Fibroblast of lung (primary cell): ENCODE measurements around the gene PLAAT4. TPM values are rescaled to one million over a fixed set of nuclear protein-coding genes. Genes with fewer than 3 reads are reported as not detected.
"Not testable (repeated sequence)": the region's sequence is repeated elsewhere in the genome, so short reads cannot be mapped to it uniquely, and the experiment has no call there.

Experiments
- DNase-seq, 2 donors: peaks; one replicate each; pipeline versions ENCODE4 v3.0.0 to v3.0.0-alpha.2; 2010; ENCODE audit warnings: low read depth in 2 of 2
- H2AFZ ChIP-seq: 2 replicates; pipeline ENCODE4 v1.5.1; 2012; ENCODE audit warnings: low read length, control low read depth, inconsistent platforms
- H3K27ac ChIP-seq: 2 replicates; pipeline ENCODE4 v1.5.1; 2011; ENCODE audit warnings: low read length, control low read depth; ENCODE audit not compliant: insufficient read depth
- H3K27me3 ChIP-seq: 2 replicates; pipeline ENCODE4 v1.5.1; 2011; ENCODE audit warnings: mild to moderate bottlenecking, low read length; ENCODE audit not compliant: control insufficient read depth, insufficient read depth
- H3K36me3 ChIP-seq: 2 replicates; pipeline ENCODE4 v1.5.1; 2011; ENCODE audit warnings: low read length; ENCODE audit not compliant: control insufficient read depth, insufficient read depth
- H3K4me1 ChIP-seq: 2 replicates; pipeline ENCODE4 v1.5.1; 2011; ENCODE audit warnings: low read length; ENCODE audit not compliant: control insufficient read depth, insufficient read depth; ENCODE audit errors: extremely low read depth
- H3K4me2 ChIP-seq: 2 replicates; pipeline ENCODE4 v1.5.1; 2011; ENCODE audit warnings: low read length, control low read depth; ENCODE audit not compliant: insufficient read depth; ENCODE audit errors: extremely low read depth
- H3K4me3 ChIP-seq, 4 experiments: fragments of 200-600 bp in 1 of 4; sonication (generic) in 1 of 4; replicated peaks in 1 of 4; 2 replicates each; pipeline ENCODE4 v1.5.1; 2011 to 2016; ENCODE audit warnings: low read length in 4 of 4, low read depth in 3 of 4, mild to moderate bottlenecking in 3 of 4, control low read depth in 2 of 4, inconsistent platforms in 1 of 4, mixed read lengths in 1 of 4; ENCODE audit not compliant: insufficient read depth in 1 of 4; ENCODE audit errors: control extremely low read depth in 1 of 4
- H3K79me2 ChIP-seq: 2 replicates; pipeline ENCODE4 v1.5.1; 2012; ENCODE audit warnings: mild to moderate bottlenecking, low read length, inconsistent platforms; ENCODE audit not compliant: control insufficient read depth, insufficient read depth
- H3K9ac ChIP-seq: 2 replicates; pipeline ENCODE4 v1.5.1; 2011; ENCODE audit warnings: mild to moderate bottlenecking, low read length, control low read depth; ENCODE audit not compliant: insufficient read depth
- H3K9me3 ChIP-seq: 2 replicates; pipeline ENCODE4 v1.5.1; 2012; ENCODE audit warnings: low read depth, low read length; ENCODE audit not compliant: control insufficient read depth, insufficient read depth
- H4K20me1 ChIP-seq: 2 replicates; pipeline ENCODE4 v1.5.1; 2011; ENCODE audit warnings: low read length; ENCODE audit not compliant: control insufficient read depth, insufficient read depth; ENCODE audit errors: extremely low read depth
- EZH2 ChIP-seq: IDR thresholded peaks from 2 replicates; pipeline ENCODE4 v1.5.1; 2012; ENCODE audit warnings: low read length, control low read depth, mild to moderate bottlenecking; ENCODE audit errors: missing control alignments
- polyA plus RNA-seq, 2 donors: library from polyadenylated mRNA; depleted of rRNA in 1 of 2; stranded (reverse) in 1 of 2; unstranded in 1 of 2; fragments of >200 nt; gene quantifications; 2 replicates each; pipeline ENCODE4 v1.2.1, GENCODE V29; 2011 to 2012; ENCODE audit warnings: missing spikeins in 1 of 2
- total RNA-seq: library from RNA; depleted of rRNA; stranded (reverse); fragments of >200 nt; gene quantifications from 2 replicates; pipeline ENCODE4 v1.2.1, GENCODE V29; 2014
- TF ChIP-seq, protein P1 (sequence below), 2 donors: IDR thresholded peaks in 1 of 2; conservative IDR thresholded peaks in 1 of 2; 1 replicate in 1 of 2; 2 replicates in 1 of 2; pipeline ENCODE4 v1.5.1; 2011 to 2012; ENCODE audit warnings: low read length in 2 of 2, control low read depth in 1 of 2, inconsistent platforms in 1 of 2, low read depth in 1 of 2, mild to moderate bottlenecking in 1 of 2

Gene PLAAT4
- total and polyA plus RNA-seq, 2 donors (not counting 1 experiment from before 2014, with no cell fraction given) = 47.4 to 85.7 TPM

DNA sequence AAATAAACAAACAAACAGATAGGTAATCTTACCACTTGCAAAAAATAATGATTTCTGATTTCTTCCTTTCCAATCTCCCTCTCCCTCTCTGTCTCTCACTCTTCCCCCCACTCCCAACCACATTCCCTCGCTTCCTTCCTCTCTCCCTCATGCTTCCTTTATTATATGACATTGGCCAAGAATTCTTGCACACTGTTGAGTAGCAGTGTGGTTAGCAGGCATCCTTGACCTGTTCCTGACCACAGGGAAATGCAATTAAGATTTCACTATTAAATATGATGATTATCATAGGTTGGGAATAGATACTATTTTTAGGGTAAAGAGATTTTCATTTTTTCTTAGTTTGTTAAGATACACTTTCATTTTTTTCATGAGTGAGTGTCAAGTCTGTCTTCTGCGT lies 14.7 kb upstream of the PLAAT4 start:
- Histone ChIP-seq H3K4me2 (no peak overlapping the region), H3K36me3 (no peaks in the 10 kb centered on the region), H4K20me1 (no peaks in the 10 kb centered on the region), H3K79me2 (no peaks in the 10 kb centered on the region), H3K9me3 (no peaks in the 10 kb centered on the region), H3K27me3 (no peaks in the 10 kb centered on the region), H3K4me1 (peaks cover 2% of the 10 kb centered on the region), H3K27ac (no peak overlapping the region), H3K4me3 (no peak overlapping the region), H2AFZ (no peak overlapping the region), H3K9ac (no peak overlapping the region)
- DNase-seq = peak in 1 of 2 donors; percentile 51
- TF ChIP-seq EZH2 = no peak
- TF ChIP-seq, protein P1, sequence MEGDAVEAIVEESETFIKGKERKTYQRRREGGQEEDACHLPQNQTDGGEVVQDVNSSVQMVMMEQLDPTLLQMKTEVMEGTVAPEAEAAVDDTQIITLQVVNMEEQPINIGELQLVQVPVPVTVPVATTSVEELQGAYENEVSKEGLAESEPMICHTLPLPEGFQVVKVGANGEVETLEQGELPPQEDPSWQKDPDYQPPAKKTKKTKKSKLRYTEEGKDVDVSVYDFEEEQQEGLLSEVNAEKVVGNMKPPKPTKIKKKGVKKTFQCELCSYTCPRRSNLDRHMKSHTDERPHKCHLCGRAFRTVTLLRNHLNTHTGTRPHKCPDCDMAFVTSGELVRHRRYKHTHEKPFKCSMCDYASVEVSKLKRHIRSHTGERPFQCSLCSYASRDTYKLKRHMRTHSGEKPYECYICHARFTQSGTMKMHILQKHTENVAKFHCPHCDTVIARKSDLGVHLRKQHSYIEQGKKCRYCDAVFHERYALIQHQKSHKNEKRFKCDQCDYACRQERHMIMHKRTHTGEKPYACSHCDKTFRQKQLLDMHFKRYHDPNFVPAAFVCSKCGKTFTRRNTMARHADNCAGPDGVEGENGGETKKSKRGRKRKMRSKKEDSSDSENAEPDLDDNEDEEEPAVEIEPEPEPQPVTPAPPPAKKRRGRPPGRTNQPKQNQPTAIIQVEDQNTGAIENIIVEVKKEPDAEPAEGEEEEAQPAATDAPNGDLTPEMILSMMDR (conservative IDR thresholded peaks at IDR 0.05 in 1 of 2, IDR thresholded peaks at IDR 0.05 in 1 of 2; ENCODE audit: low read depth in 1 of 2, low read length in 2 of 2) = no peak

DNA sequence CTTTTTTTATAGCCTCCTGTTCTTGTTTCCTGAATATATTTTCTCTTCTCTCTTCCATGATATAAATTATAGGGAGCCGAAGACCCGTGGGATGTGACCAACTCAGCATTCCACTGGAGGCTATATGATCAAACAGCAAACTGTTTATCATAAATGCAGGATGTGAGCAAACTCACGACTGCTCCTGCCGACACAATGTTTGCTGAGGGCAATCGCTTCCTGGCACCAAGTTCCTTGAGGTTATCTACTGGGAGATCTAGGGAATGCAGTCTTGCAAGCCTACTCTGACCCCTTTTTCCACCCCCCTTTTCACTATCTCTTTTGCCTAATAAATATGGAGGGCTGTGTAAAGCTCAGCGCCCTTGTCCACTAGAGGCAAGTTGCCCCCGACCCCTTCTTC lies 13.5 kb upstream of the PLAAT4 start:
- H3K9me3 ChIP-seq = no peaks in the 10 kb centered on the region
- no peak overlapping the region for H3K4me2 ChIP-seq
- H3K27me3 ChIP-seq = no peaks in the 10 kb centered on the region
- no peak for TF ChIP-seq EZH2
- TF ChIP-seq, protein P1 (conservative IDR thresholded peaks at IDR 0.05 in 1 of 2, IDR thresholded peaks at IDR 0.05 in 1 of 2; ENCODE audit: low read depth in 1 of 2, low read length in 2 of 2) = no peak
- peaks cover 2% of the 10 kb centered on the region for H3K4me1 ChIP-seq
- H2AFZ ChIP-seq = no peak overlapping the region
- no peaks in the 10 kb centered on the region for H4K20me1 ChIP-seq
- DNase-seq = no peak
- no peak overlapping the region for H3K4me3 ChIP-seq
- H3K36me3 ChIP-seq = no peaks in the 10 kb centered on the region
- H3K9ac ChIP-seq = no peak overlapping the region
- H3K27ac ChIP-seq = no peak overlapping the region
- no peaks in the 10 kb centered on the region for H3K79me2 ChIP-seq

DNA sequence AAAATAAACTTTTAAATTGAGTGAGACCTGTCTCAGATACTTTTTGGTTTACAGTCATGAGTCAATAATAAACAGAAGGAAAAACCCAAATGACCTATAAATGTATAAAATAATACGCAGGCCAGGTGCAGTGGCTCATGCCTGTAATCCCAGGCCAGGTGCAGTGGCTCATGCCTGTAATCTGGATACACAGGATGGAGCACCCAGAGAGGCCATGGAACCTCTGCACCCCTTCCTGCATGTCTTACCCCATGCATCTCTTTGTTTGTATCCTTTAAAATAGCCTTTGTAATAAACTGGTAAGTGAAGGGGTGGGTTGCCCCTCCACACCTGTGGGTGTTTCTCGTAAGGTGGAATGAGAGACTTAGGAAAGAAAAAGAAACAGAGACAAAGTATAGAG lies 8.9 kb upstream of the PLAAT4 start:
- TF ChIP-seq, protein P1 (conservative IDR thresholded peaks at IDR 0.05 in 1 of 2, IDR thresholded peaks at IDR 0.05 in 1 of 2; ENCODE audit: low read depth in 1 of 2, low read length in 2 of 2) = no peak
- no peak for TF ChIP-seq EZH2

DNA sequence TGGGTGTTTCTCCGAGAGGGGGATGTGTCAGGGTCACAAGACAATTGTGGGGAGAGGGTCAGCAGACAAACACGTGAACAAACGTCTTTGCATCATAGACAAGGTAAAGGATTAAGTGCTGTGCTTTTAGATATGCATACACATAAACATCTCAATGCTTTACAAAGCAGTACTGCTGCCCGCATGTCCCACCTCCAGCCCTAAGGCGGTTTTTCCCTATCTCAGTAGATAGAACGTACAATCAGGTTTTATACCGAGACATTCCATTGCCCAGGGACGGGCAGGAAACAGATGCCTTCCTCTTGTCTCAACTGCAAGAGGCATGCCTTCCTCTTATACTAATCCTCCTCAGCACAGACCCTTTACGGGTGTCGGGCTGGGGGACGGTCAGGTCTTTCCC lies 8.5 kb upstream of the PLAAT4 start:
- not testable (repeated sequence) for H3K36me3 ChIP-seq, DNase-seq, H3K9ac ChIP-seq, H3K4me1 ChIP-seq, H3K4me2 ChIP-seq, H3K9me3 ChIP-seq, H3K79me2 ChIP-seq, H4K20me1 ChIP-seq, H3K4me3 ChIP-seq, H3K27ac ChIP-seq, H3K27me3 ChIP-seq, H2AFZ ChIP-seq

More for the DNA sequence above, 8.9 kb upstream of the PLAAT4 start:
- Histone ChIP-seq H3K36me3 (no peaks in the 10 kb centered on the region), H3K27ac (no peak overlapping the region), H3K4me1 (peaks cover 7% of the 10 kb centered on the region), H3K9ac (no peak overlapping the region), H3K27me3 (no peaks in the 10 kb centered on the region), H2AFZ (no peak overlapping the region), H3K4me2 (no peak overlapping the region), H4K20me1 (no peaks in the 10 kb centered on the region), H3K9me3 (no peaks in the 10 kb centered on the region), H3K79me2 (no peaks in the 10 kb centered on the region), H3K4me3 (no peak overlapping the region)
- DNase-seq = no peak

DNA sequence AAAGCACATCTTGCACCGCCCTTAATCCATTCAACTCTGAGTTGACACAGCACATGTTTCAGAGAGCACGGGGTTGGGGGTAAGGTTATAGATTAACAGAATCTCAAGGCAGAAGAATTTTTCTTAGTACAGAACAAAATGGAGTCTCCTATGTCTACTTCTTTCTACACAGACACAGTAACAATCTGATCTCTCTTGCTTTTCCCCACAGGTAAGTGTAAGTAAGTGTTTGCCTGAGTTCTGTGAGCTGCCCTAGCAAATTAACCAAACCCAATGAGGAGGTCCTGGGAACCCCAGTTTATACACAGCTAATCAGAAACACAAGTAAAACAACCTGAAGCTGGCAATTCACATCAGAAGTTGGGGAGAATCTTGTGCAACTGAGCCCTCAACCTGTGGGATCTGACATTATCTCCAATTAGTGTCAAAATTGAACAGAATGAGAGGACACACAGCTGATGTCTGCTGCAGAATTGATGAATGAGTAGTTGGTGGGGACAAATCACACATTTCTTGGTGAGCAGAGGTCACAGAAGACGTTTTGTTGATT lies 7.8 kb upstream of the PLAAT4 start:
- not testable (repeated sequence) for H3K4me1 ChIP-seq, H3K27ac ChIP-seq, DNase-seq, H2AFZ ChIP-seq, H3K4me3 ChIP-seq, H3K9me3 ChIP-seq, H3K4me2 ChIP-seq, H3K27me3 ChIP-seq, H3K36me3 ChIP-seq, H3K9ac ChIP-seq, H4K20me1 ChIP-seq, H3K79me2 ChIP-seq
